Renal pelvis (tissue), 4 donors: ENCODE results near the gene MKRN2. TPM values are rescaled to one million over a fixed set of nuclear protein-coding genes. Genes with fewer than 3 reads are reported as not detected.
"Not testable (repeated sequence)": the region's sequence is repeated elsewhere in the genome, so short reads cannot be mapped to it uniquely, and the experiment has no call there.

ENCODE experiments used
- DNase-seq: peaks from one replicate; pipeline ENCODE4 v3.0.0-alpha.2; 2013
- polyA plus RNA-seq, 3 donors: library from polyadenylated mRNA; unstranded; fragments of 120-200 nt; gene quantifications; one replicate each; pipeline ENCODE4 v1.2.1, GENCODE V29; 2013; ENCODE audit not compliant: insufficient read length in 3 of 3

The MKRN2 gene
- polyA plus RNA-seq, 3 donors, result 42.9 to 50.3 (median 48.3) TPM

GRCh38 chr3:12624964-12625363 is 68.1 kb downstream of the MKRN2 start:
- not testable (repeated sequence) for DNase-seq

GRCh38 chr3:12627370-12627769 is 70.5 kb downstream of the MKRN2 start:
- no peak for DNase-seq

- no peak for DNase-seq
Observed at GRCh38 chr3:12628813-12629212, 71.9 kb downstream of the MKRN2 start.

- no peak for DNase-seq
Observed at GRCh38 chr3:12629560-12629959, 72.7 kb downstream of the MKRN2 start.

GRCh38 chr3:12630292-12630691 is 73.4 kb downstream of the MKRN2 start:
- no peak for DNase-seq

DNA sequence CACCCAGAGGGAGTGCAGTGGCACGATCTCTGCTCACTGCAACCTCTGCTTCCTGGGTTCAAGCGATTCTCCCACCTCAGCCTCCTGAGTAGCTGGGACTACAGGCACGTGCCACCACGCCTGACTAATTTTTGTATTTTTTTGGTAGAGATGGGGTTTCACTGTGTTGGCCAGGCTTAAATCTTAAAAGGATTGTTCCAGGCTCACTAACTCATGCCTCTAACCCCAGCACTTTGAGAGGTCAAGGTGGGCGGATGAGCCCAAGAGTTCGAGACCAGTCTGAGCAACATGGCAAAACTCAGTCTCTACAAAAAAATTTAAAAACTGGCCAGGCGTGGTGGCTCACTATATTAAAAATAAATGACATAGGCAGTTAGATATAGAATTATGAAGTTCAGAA is 74.0 kb downstream of the MKRN2 start:
- DNase-seq, result not testable (repeated sequence)

GRCh38 chr3:12632523-12632922 is 75.6 kb downstream of the MKRN2 start:
- DNase-seq, result no peak

- DNase-seq, result no peak
Observed at GRCh38 chr3:12633108-12633507, 76.2 kb downstream of the MKRN2 start.

Other genes with a start within 250 kb of the MKRN2 start
- 10 to 100 TPM; 20.7 to 35.3 (median 32.1) TPM for gene TSEN2, start 72.6 kb upstream of the MKRN2 start, polyA plus RNA-seq
- gene MKRN2OS, start 11.6 kb upstream of the MKRN2 start, polyA plus RNA-seq, result 1 to 10 TPM in 2 of 3 donors, under 1 TPM in 1; 0.74 to 2.6 (median 2.6) TPM
- 100 to 1,000 TPM; 101 to 138 (median 135) TPM for gene RAF1, start 107.0 kb downstream of the MKRN2 start, polyA plus RNA-seq
- gene TMEM40, start 202.2 kb downstream of the MKRN2 start, polyA plus RNA-seq, result 1 to 10 TPM; 1.7 to 3.7 (median 1.8) TPM
- 10 to 100 TPM in 2 of 3 donors, 1 to 10 TPM in 1; 9.0 to 11.3 (median 10.2) TPM for gene CAND2, start 239.6 kb downstream of the MKRN2 start, polyA plus RNA-seq